ENCODE results near the gene SPPL2B. TPM values are rescaled to one million over a fixed set of nuclear protein-coding genes. Genes with fewer than 3 reads are reported as not detected.

SPPL2B gene
- total RNA-seq, 4 donors from 2014 or later = 47.8 to 97.8 (median 67.3) TPM

DNA sequence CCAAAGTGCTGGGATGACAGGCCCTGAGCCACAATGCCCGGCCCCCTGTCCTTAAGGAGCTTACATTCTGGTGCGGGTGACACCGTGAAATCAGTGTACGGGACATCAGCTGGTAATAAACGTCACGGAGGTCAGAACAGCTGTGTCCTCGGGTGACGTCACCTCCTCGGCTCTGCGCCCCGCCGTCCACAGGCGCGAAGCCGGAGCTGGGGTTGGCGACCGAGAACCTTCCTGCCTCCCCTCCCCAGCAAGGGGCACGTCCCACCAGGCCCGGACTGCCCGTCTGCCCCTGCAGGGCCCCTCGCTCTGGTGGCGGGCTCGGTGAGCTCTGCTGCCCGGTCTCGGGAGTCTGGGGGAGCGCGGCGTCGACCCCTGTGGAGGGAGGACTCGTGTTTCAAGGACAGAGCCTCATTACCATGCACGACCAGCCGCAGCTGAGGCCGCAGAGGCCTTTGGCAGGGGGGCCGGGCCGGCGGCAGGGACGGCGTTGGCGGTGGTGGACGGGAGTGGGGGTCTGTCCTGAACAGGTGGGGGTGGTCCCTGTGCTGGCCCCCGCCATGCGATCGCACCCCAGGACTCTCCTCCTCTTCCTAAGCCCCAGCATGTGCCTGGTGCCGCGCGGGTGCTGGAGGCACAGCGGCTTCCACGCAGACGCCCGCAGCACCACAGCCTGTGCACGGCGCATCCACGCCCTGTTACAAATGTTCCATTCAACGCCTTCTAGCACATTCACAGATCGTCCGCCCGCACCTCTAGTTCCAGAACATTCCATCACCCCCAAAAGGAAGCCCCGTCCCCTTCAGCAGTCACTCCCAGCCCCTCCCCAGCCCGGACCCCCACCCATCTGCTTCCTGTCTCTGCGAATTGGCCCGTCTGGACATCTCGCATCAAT is 25.9 kb upstream of the SPPL2B start:
- H3K9me3 ChIP-seq = no peaks in the 10 kb centered on the region
- no peak overlapping the region for H3K4me3 ChIP-seq (replicated peaks in 1 of 3)
- DNase-seq = no peak
- no peaks in the 10 kb centered on the region for H3K36me3 ChIP-seq
- no peak for TF ChIP-seq POLR2A (IDR thresholded peaks at IDR 0.05)
- TF ChIP-seq, protein P1, sequence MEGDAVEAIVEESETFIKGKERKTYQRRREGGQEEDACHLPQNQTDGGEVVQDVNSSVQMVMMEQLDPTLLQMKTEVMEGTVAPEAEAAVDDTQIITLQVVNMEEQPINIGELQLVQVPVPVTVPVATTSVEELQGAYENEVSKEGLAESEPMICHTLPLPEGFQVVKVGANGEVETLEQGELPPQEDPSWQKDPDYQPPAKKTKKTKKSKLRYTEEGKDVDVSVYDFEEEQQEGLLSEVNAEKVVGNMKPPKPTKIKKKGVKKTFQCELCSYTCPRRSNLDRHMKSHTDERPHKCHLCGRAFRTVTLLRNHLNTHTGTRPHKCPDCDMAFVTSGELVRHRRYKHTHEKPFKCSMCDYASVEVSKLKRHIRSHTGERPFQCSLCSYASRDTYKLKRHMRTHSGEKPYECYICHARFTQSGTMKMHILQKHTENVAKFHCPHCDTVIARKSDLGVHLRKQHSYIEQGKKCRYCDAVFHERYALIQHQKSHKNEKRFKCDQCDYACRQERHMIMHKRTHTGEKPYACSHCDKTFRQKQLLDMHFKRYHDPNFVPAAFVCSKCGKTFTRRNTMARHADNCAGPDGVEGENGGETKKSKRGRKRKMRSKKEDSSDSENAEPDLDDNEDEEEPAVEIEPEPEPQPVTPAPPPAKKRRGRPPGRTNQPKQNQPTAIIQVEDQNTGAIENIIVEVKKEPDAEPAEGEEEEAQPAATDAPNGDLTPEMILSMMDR (IDR thresholded peaks at IDR 0.05) = no peak
- WGBS, 2 donors = 18 to 47% methylated on average over 14 to 31 of the region's 62 CpGs
- intact Hi-C loops (cut with DNase I) = no loop called here
- H3K4me1 ChIP-seq = peaks cover 0 to 8% of the 10 kb centered on the region in 2 donors
- H3K27ac ChIP-seq = no peak overlapping the region
- H3K27me3 ChIP-seq = peaks cover 15% of the 10 kb centered on the region

DNA sequence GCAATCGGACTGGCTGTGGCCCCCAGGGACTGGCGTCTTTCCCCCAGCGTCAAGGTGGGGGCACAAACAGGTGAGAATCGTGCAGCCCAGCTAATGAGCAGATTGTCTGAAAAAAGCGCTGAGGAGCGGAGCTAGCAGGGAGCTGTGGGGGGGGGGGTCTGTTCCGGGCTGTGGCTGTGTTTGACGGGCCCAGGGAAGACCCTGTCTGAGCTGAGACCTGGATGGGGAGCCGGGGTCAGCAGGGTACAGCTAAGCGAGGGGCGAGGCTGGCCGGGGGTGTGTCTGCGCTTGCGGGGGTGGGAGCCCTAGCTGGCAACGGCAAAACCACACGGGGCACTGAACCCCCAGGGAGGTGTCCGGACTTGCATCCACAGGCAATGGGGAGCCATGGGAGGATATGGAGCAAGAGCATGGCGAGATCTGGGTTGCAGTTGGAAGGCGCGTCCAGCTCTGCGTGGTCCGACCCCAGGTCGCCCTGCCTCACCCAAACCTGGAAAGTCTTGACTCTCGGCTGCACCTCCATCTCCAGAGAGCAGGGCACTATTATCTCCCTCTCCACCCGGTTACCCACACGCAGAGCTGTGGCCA is 25.2 kb upstream of the SPPL2B start:
- WGBS, 2 donors = 61 to 78% methylated on average over 16 to 25 of the region's 26 CpGs
- Histone ChIP-seq H3K27me3 (peaks cover 18% of the 10 kb centered on the region), H3K36me3 (no peaks in the 10 kb centered on the region), H3K27ac (no peak overlapping the region), H3K4me1 (peaks cover 0 to 10% of the 10 kb centered on the region in 2 donors), H3K9me3 (no peaks in the 10 kb centered on the region), H3K4me3 (replicated peaks in 1 of 3) (no peak overlapping the region)
- no peak for TF ChIP-seq POLR2A (IDR thresholded peaks at IDR 0.05)
- TF ChIP-seq, protein P1 (IDR thresholded peaks at IDR 0.05) = no peak
- intact Hi-C loops (cut with DNase I) = no loop called here
- no peak for DNase-seq

DNA sequence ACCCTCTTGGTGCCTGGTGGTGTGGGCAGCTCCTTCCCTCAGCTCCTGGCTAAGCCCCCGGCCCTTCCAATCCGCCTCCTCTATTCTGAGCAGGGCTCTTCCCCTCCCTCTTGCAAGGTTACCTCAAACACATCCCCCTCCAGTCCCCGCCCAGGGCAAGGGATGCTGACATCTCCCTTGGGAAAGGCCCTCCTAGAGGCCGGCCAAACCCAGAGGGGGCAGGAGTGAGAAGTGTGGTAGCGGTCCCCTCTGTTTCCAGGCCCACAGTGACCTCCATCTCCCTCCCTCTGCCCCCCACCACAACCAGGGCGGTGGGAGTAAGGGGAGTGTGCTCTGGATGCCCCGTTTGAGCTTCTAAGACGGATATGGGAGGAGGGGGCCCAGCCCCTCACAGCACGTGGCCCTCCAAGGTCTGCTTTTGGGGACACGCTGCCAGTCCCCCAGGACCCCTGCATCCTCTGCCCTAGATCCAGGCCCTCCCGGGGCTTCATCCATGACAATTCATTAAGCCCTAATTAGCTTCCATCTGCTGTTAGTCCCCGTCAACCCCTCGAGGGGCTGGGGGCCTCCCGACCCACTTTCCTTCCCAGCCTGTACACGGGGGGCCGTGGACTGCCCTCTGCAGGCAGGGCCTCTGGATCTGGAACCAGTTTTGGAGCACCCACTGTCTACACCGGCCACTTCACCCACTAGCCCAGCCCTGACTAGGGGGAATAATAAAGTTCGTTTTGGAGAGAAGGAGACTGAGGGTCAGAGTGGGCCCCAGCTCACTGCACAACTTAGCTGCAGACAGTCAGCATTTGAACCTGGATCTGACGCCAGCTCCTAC is 22.8 kb upstream of the SPPL2B start:
- Histone ChIP-seq H3K27ac (no peak overlapping the region), H3K4me3 (replicated peaks in 1 of 3) (no peak overlapping the region), H3K36me3 (no peaks in the 10 kb centered on the region), H3K9me3 (no peaks in the 10 kb centered on the region), H3K4me1 (peaks cover 0 to 10% of the 10 kb centered on the region in 2 donors), H3K27me3 (peaks cover 20% of the 10 kb centered on the region)
- 70 to 81% methylated on average over 18 to 19 of the region's 19 CpGs for WGBS, 2 donors
- DNase-seq = no peak
- TF ChIP-seq POLR2A (IDR thresholded peaks at IDR 0.05) = no peak
- TF ChIP-seq, protein P1 (IDR thresholded peaks at IDR 0.05) = no peak
- intact Hi-C loops (cut with DNase I) = no loop called here

DNA sequence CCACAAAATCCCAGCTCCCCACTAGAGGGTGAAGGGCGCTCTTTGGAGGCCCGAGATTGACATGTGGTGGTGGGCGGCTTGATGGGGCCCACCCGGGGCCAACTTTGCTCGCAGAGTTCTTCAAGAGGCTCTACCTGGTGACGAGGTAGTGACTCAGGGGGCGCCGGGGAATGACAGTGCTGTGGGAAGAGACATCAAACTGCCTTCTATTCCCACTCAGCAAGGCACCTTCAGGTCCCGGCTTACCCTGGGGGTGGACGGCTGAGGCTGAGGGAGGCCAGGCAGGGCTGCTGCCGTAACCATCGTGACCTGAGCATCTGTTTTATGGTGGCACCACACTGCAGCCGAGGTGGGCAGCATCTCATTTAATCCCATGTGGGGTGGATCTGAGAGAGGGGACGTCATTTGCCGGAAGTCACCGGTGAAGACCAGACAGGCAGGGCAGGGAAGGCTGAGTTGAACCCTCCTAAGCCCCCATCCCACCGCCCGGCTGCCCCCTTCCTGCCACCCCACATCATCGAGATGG is 22.1 kb upstream of the SPPL2B start:
- H3K4me1 ChIP-seq = peaks cover 0 to 10% of the 10 kb centered on the region in 2 donors
- H3K9me3 ChIP-seq = no peaks in the 10 kb centered on the region
- no peak overlapping the region for H3K4me3 ChIP-seq (replicated peaks in 1 of 3)
- peaks cover 20% of the 10 kb centered on the region for H3K27me3 ChIP-seq
- no peaks in the 10 kb centered on the region for H3K36me3 ChIP-seq
- intact Hi-C loops (cut with DNase I) = no loop called here
- WGBS, 2 donors = 78 to 80% methylated on average over 7 to 15 of the region's 19 CpGs
- no peak for DNase-seq
- TF ChIP-seq, protein P1 (IDR thresholded peaks at IDR 0.05) = no peak
- TF ChIP-seq POLR2A (IDR thresholded peaks at IDR 0.05) = no peak
- no peak overlapping the region for H3K27ac ChIP-seq
